IPS-NIHi7 (cell line): ENCODE data around the gene HIGD1A.

ENCODE experiments used
- DNase-seq: peaks from one replicate; pipeline ENCODE4 v3.0.0; 2012; ENCODE audit warnings: mixed read lengths; ENCODE audit errors: extremely low spot score

Gene HIGD1A

GRCh38 chr3:42735615-42736014, 68.7 kb downstream of the HIGD1A start:
- DNase-seq: no peak

GRCh38 chr3:42735019-42735418, 69.3 kb downstream of the HIGD1A start:
- DNase-seq: no peak

GRCh38 chr3:42734263-42734860, 69.9 kb downstream of the HIGD1A start:
- no peak for DNase-seq

GRCh38 chr3:42733501-42734262, 70.6 kb downstream of the HIGD1A start:
- no peak for DNase-seq
